Fibroblast of skin of right quadriceps (primary cell): ENCODE measurements around the gene ADAM29.
"Not testable (repeated sequence)": the region's sequence is repeated elsewhere in the genome, so short reads cannot be mapped to it uniquely, and the experiment has no call there.

Source experiments
- DNase-seq: peaks from one replicate; pipeline ENCODE4 v3.0.0-alpha.2; 2013

The ADAM29 gene

DNA sequence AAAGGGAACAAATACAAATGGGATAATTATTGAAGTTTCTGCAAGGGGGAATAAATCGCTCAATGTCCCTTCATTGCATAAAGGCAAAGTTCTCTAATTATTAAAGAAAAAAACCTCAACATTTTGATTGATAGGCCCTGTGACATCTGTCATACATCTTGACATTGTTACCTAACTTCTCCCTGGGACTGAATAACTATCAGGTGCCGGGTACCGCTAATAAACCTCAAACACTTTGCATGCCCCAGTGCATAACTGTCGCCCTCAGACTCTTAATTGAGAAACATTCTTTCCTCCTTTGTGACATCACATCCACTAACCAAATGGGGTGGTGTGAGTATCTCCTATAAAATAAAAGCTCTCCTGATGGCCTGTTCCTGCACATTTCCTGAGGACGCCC lies at the start of gene ADAM29:
Gene ADAM29 (plus strand): TSS at position 301 of the 400 bp plus-strand sequence. CDS start 57,168 bp downstream, outside the sequence.
- DNase-seq: no peak

DNA sequence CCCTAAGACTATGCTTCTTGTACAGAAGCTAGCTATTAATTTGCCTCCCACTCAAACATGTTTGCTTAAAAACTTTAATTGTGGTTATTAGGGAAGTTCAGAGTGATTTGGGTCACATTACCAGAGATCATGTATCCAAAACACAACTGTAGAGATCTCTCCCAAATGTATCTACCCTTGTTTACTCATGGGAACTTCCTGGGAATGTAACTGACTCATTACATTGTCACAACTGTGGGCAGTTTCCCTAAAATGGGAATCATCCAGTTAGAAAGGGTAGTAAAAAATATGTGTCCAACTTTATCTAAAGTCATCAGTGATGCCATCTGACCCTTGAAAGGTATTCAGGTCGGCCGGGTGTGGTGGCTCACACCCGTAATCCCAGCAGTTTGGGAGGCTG lies 48.8 kb upstream of the ADAM29 start:
- DNase-seq: no peak

DNA sequence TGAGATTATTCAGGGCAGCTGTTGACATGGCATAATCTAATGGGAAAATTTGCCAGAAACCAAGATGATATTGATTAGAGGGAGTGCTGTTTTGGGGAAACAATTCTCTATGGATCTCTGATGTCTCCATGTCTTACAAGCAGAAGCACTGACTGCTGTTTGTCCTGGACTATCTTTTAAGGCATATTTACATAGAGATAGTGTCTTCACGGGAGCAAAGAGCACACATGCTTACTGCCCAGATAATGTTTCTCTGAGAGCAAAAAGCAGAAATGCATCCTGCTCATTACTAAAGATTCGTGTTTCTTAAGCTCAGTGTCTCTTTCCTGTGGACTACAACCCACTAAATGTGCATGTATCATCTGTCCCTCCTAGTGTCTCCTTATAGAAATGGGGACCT lies 47.8 kb upstream of the ADAM29 start:
- no peak for DNase-seq

DNA sequence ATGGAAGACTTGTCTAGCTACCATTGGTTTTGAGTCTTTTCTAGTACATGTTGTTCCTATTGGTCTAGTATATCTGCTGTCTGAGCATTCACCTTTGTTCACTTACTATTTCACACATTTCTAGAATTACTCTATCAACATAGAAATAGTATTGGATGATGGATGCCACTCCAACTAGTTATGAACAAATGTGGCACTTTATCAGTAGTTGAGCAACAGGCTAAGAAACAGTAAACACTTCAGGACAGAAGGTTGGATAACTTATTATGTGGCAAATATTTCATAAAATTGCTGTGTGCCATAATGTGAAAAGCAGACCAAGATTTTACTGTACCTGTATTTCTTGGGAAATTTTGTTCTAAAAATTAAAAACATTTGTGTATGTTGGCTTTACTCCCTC lies 46.8 kb upstream of the ADAM29 start:
- no peak for DNase-seq

DNA sequence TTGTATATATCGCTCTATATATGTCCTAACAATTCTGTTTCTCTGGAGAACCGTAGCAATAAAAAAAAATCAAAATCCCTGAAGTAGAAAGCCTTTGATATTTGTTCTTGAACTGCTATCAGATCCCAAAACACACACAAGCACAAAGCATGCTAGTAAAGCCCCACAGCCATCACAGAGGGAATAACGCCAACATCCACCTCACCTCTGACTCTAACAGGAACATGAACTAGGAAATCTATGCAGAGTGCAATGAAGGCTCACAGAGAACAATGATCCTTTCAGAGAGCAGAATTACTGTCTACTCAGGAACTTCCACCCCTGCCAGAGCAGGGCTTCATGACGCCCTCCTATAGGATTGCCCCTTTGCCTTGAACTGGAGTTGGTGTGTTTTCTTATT lies 45.0 kb upstream of the ADAM29 start:
- not testable (repeated sequence) for DNase-seq

DNA sequence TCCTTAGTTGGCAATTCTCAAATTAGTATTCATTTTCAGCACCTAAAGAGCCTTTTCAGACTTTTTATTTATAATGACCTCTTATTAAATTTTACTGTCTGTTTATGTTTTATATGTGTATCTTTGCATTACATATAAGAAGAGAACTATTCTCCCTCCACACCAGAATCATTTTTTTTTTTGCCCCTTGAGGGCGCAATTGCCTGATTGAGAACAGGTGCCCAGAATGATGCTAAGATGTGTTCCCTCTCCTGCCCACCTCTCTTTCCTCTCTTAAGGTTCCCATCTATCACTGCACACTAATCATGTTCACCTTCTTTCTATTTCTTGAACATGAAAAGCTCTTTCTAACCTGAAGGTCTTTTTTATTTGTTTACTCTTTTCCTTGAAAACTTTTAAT lies 44.2 kb upstream of the ADAM29 start:
- DNase-seq: no peak

DNA sequence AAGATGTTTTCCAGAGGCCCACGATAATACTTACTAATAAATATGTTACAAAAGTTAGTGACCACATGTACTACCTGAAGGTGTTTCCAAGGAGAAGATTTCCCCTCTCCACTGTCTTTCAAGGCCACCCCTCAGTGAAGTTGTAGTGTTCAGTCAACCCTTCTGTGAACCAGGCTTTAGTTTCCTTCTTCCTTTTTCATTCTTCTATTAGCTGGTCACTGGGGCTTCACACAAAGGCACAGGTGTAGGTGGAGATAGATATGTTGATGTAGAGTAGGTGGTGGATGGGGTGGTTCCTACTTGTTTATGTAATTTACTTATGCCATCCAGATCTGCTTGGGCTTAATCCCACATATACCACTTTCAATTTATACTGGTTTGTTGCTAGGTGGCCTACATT lies 43.3 kb upstream of the ADAM29 start:
- DNase-seq: no peak

DNA sequence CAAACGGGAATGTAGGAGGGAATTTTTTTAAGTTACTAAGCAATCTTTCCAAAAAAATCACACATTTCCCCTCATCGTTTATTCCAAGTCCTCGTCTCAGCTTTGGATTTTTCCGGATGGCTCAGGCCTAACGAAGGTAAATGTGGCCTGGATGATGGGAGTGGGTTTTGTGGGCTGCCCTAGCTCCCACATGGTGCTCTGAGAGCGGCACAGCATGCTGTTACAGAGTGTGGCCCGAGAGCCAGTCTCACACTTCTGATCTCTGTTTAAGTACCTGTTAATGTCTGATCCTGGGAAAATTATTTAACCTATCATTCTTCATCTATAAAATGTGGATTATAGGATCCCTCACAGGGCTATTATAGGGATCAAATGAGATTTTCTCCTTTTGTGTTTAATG lies 38.2 kb upstream of the ADAM29 start:
- no peak for DNase-seq

DNA sequence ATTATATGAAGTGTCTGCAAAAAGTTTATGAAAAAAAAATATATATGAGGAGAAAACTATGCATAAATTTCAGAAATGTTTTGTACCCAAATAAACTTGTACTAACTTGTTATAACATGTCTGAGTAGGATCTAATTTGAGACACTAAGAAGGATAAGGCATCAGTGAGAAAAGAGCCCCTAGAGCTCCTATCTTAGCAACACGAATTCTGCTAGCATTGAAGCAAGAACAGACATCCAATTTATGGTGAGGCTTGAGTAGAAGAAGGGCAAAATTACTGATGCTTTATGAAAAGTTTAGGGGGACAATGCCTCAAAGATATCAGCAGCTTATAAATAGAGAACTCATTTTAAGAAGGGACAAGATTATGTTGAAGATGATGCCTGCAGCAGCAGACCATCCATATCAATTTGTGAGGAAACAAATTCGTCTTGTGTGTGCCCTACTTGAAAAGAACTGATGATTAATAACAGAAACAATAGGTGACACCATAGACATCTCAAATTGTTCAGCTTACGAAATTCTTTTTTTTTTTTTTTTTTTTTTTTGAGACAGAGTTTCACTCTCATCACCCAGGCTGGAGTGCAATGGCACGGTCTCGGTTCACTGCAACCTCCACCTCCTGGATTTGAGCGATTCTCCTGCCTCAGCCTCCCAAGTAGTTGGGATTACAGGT lies 35.7 kb upstream of the ADAM29 start:
- DNase-seq: no peak

DNA sequence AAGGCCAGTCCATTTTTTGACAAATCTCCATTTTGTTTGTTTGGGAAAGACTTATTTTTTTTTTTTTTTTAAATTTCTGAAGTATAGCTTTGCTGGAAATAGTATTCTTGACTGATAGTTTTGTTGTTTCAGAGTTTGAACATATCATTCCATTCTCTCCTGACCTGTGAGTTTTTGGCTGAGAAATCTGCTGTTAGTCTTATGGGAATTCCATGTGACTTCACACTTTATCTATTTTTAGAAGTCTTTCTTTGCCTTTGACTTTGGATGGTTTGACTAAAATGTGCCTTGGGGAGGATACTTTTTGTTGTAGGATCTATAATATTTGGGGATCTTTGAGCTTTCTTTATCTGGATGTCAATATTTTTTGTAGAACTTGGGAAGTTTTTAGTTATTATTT lies 10.7 kb upstream of the ADAM29 start:
- DNase-seq: no peak

DNA sequence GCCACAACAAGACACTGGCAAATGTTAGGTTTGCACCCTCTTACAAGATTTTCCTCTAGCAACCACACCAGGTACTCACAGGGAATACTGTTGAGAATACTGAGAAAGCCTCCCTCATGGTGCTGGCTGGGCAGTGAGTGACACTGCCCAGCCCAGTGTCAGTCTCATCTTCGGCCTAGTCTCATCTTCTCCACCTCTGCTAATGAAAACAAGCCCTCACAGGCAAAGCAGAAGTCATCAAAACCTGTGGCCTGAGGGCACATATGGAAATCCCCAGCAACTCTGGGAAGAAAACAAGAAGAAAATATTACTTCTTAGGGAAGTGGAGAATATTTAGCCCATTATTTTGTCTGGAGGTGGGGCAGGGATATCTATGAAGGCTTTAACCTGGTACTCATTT lies 7.9 kb upstream of the ADAM29 start:
- DNase-seq: no peak

DNA sequence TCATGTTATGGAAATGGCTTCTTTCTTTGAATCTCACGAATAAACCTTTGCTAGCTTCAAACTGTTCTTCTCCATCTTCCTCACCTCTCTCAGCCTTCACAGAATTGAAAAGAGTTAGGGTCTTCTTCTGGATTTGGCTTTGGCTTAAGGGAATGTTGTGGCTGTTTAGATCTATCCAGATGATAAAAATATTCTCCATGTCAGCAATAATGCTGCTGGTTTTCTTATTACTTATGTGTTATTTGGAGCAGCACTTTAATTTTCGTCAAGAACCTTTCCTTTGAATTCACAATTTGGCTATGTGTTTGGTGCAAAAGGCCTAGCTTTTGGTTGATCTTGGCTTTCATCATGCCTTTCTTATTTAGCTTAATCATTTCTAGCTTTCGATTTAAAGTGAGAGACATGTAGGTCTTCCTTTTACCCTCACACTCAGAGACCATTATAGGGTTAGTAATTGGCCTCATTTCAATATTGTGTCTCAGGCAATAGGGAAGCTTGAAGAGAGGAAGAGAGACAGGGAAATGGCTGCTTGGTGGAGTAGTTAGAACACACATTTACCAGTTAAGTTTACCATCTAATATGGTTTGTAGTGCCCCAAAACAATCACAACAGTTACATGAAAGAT lies 5.1 kb upstream of the ADAM29 start:
- no peak for DNase-seq

DNA sequence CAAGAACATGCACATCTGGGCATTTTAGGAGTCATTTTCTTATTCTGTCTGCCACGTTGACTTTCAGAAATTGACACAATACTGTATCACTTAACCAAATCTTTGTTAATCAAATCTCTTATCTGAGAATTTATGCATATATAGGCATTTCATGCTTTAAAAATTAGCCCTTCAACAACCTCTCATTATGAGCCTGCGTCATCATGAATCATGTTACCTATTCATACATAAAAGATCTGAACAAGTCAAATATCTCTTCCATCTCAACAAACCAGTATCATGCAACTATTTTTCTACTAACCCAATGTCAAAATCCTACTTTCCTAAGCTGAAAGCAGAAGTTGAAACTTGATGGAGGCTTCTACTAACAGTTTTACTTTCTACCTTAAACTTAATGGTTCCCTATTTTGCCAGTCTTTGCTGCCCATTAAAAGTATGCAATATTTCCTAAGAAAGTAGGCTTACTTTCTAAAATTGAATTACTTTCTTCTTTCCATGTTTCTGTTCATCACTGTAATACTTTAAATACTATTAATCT lies 1.8 kb downstream of the ADAM29 start:
- no peak for DNase-seq

DNA sequence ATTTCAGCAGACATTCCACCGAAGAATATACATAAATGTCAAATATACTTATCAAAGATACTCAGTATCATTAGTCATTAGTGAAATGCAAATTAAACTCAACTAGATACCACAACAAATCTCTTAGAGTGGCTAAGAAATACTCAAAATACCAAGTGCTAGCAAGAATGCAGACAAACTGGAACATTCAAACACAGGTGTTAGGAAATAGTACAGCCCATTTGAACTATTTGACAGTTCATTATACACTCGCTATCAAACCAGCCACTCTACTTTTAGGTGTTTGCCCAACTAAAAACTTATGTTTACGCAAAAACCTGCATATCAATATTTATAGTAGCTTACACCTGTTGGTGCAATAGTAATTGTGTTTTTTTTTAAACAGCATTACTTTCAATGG lies 8.8 kb downstream of the ADAM29 start:
- no peak for DNase-seq

DNA sequence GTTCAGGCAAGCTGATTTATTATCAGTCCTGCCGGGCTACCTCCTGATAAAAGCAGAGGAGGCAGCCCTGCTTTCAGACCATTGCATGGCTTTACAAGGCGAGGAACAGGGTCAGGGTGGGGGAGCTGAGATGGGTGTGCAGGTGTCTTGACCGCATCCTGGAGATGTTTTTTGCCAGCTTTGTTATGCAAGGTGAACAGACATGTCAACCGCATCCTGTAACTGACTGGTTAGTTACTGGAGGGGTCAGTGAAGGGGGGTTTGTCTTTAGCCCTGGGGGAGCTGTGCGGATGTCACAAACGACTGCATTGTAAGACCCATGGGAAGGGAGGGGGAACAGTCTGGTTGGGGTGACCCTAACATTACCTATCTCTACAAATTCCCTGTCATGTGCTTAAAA lies 10.0 kb downstream of the ADAM29 start:
- DNase-seq: no peak

DNA sequence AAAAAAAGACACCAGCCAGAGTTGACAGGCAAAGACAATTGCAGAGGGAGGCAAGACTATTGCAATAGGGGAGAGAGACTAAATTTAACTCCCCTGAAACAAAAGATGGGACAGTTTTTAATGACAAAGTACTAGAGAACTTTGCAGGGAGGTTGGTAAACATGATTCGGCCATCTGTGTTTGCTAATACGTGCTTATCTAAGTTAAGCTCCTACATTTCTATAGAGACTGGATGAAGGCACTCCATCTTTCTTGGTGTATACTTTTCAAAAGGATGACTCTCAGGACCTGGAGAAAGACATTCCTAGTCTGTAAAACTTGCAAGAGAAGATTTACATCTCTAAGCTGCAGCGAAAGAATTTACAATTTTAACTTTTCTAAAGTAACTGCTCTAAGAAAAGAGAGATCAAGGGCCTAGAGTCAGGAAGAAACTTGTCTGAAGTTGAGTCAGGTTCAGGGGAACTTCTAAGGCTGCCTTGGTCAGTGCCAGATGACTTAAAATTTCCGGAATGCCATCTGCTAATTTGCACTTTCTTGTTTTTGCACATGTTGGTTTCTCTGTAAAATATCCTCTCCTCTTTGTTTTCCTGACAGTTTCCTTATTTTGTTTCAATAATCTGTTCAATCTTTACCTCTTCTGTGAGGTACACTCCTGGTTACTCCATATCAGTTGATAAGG lies 10.6 kb downstream of the ADAM29 start:
- no peak for DNase-seq

DNA sequence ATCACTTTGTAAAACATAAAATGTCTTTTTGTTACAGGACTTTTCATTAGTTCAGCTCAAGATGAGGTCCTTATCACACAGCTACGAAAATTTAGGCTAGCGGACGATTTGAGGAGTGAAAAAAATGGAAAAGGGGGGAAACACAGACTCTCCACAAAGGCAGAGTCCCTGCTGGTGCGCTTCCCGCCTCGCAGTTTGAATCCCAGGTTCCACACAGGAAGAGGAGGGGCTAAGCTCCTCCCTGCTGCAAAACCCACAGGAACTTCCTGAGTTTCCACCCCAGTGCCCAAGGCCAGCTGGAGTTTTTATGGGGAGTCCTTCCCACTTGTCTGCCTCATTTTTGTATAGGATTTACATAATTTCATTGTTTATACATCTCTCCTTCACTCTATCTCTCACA lies 11.2 kb downstream of the ADAM29 start:
- DNase-seq: no peak

DNA sequence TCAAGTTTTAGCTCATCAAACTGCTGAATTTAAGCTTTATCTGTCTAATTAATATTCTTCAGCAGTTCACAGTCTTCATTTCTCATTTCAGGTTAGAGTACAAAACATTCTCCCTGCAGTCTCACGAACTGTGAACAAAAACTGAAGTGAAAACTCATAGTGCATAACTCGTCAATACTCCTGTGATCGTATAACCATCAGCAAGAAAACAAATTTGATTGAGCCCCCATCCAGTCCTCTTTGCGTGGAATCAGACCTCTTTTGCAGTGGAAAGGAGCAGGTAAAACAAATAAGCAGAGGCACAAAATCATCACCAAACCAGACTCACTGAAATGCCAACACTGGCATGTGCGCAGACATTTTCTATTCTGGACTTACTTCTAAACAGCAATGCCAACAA lies 12.7 kb downstream of the ADAM29 start:
- no peak for DNase-seq

DNA sequence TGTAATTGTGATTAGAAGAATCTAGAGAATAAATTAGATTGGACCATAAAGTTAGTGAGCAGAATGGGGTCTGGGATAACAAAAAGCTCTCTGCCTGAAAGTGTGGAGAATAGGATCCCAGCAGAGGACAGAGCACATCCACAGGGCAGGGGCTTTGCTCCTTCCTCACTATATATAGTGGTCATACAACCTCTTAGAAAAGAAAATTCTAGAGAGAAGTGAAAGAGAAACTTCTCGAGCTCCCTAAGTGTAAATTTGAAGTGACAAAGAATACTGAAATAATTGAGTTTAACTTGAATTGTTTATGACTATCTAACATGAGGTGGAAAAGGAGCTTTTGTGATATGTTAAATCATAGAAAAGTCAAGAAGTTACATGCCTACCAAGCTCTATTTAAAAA lies 14.9 kb downstream of the ADAM29 start:
- no peak for DNase-seq

DNA sequence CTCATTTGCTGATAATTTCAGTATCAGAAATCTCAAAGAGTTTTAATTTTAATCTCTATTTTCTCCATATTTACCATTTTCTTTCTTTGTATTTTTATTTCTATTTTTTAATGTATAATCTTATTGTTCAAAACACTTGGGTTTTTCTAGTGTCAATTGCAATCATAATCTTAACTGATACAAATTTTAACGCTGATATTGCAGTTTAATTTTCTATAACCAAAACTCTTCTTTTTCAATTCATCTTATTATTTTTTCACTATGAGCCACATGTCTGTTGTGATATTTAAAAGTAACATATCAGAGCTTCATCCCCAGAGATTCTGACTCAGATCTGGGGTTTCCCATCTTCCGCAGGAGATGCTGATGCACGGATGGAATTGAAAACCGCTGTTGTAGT lies 16.2 kb downstream of the ADAM29 start:
- DNase-seq: no peak

DNA sequence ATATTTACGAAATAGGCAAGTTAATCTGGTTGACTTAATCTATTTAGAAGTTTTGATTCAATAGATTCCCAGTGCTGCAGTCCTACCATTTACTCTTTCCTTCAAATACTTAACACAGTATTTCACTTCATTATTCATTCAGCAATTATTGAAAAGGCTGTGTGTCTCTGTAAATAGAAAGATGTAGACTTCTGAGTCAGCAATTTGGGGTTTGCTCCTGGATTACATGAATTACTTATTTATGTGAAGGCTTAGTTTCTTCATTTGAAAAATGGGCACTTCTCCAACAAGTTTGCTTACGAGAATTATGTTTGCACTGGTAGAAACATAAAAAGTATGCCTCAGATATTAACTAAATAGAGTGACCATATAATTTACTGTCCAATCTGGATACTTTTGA lies 17.4 kb downstream of the ADAM29 start:
- no peak for DNase-seq

DNA sequence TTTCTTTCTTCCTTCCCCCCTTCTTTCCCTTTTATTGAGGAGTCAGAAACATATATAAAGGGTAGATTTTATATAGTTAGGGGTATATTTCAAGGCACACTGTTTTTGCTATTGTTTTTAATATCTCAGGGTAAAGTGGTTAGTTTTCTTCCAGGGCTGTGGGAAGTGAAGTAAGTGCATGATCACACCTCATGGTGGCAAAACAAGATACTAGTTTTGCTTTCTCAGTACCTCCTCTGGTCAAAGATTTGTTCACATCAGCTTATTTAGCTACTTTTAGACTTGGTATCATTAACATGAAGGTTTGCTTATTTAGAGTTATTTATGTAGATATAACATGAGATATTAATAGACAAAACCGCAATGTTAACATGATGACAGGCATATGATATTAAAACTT lies 21.8 kb downstream of the ADAM29 start:
- DNase-seq: no peak

DNA sequence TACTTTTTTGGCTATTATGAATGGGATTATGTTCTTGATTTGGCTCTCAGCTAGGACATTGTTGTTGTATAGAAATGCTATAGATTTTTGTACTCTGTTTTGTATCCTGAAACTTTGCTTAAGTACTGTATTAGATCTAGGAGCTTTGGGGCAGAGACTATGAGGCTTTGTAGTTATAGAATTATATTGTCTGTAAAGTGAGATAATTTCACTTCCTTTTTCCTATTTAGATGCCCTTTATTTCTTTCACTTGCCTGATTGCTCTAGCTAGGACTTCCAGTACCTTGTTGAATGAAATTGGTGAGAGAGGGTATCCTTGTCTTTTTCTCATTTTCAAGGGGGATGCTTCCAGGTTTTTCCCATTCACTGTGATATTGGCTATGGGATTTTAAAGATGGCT lies 28.1 kb downstream of the ADAM29 start:
- no peak for DNase-seq

DNA sequence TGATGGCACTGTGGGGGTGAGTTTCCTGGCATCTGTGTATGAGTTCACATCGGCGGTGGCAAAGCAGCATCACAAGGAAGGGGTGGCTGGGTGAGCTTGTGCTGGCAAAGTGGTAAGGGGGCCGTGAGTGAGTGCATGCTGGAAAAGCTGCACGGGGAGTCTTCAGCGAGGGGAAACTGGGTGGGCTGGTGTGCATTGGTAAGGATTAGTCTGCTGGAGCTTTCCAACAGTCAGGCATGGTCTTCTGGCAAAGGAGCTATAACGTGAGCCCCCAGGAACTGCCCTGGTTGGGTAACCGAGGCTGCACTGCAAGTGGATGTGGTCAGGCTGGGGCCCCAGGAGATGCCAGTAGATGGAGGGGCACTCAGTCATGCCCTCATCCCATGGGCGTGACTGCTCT lies 30.7 kb downstream of the ADAM29 start:
- DNase-seq: no peak
